HG03442 (cell line): ENCODE data around the gene ARHGAP40.

Experiments used
- ATAC-seq: cut with Tn5 transposase; IDR thresholded peaks from one replicate; pipeline ENCODE4 v1.9.1; 2021; ENCODE audit warnings: mild to moderate bottlenecking, moderate library complexity; ENCODE audit not compliant: unreplicated experiment

Gene ARHGAP40

DNA sequence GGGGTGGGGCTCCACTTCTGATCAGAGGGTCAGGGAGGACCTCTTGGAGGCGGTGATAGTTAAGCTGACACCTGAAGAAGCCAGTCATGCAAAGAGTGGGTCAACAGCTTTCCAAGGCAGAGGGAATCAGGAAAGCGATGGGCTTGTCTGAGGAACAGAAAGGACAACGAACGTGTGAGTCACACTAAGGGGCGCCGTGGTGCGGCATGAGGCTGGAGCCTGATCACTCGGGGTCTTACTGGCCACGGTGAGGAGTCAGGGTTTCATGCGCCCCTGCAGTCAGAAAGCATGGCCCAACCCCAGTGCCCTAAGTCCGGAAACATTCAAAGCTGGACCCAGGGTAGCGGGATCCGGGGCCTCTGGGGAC is 72.1 kb downstream of the ARHGAP40 start:
- no peak for ATAC-seq

DNA sequence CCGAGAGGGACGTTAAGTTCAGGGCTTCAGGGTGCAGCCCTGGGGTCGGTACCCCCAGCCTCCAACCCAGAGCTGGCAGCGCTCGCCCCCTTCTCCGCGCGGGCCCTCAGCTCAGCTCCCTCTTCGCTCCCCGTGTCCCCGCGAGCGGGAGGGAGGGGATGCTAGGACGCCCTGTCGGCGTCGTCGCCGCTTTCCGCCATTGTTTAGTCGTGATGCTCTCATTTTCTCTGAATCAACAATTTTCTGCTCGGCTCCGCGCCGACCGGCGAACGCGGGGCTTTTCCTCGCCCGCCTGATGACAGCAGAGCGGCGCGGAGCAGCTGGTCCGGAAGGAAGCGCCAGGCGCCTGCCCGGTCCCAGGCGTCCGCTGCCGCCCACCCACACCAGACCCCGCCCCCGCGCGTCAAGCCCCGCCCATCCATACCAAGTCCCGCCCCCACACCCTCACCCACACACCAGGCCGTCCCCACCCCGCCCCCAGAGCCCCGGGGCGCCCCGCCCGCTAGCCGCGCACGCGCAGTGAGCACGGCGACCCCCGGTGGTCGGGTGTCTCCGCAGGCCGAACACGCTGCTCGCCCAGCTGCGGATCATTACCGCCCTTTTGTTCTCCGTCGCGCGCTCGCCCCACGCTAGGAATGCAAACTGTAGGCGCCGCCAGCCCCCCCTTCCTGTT is 72.6 kb downstream of the ARHGAP40 start:
- ATAC-seq: peak; percentile 70

GRCh38 chr20:38674765-38675133 is 73.1 kb downstream of the ARHGAP40 start:
- ATAC-seq: no peak

DNA sequence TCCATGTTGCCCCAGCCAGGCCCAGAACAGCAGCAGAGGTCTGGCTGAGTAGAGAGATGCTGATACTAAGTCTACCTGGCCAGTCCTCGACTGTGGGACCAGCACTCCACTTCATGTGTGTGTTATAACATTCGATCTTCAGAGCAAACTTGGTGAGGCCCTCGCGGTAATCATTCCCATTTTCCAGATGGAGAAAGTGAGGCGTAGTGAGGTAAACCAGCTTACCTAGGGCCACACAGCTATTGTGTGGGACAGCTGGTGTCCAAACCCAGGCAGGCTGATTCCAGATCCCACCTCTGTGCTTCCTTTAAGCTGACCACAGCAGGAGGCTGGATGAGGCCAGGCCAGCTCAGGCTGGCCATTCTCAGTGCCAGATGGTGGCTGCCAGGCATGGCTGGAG is 75.0 kb downstream of the ARHGAP40 start:
- ATAC-seq: no peak

DNA sequence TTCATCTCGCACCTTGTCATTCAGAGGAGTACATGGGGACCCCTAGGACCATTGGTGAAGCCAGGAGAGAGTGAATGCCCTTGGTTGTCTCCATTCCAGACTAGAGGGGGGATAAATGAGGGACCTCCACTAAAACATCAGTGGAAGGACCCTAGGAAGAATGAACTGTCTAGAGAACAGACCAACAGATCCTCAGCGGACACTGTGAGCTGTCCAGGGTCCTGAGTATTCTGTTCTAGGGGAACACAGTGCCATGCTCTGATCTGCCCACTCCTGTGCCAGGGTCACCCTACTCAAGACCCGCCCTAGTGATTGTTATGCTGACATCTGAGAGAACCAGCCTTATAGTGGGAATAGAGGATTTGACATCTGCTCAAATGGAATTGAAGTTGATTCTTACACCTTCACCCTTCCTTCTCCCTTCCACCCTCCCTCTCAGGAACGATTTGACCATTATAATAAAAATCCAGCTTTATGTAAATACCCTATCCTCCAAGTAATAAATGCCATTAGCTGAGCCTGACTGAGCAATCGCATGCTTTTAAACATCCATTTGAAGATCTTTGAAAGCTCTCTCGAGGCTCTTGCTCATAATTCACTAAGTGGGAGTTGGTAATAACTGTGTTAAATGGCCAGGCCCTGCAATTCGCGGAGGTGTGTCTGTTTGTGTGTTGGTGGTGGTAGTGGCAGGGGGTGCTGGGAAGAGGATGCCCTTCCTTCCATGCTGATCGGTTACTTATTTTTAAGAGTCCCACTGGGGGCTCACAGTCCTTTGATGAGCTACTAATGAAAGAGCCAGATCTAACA is 79.1 kb downstream of the ARHGAP40 start:
- no peak for ATAC-seq

DNA sequence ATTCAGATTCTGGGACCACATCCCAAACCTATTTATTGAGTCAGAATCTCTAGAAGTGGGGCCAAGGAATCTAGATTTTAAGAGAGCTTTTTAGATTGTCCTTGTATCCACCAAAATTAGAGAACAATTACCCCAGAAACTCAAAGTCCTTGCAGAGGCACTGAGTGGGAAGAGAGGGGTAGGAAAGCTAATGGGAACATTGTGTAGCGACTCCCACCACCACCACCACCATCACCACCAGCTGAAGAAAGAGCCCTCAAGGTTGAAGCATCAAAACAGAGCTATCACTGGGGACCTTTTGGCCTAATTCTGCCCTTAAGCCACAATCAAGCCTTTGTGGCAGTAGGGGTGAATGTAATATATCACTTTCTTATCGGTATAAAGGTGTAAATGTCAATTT is 83.7 kb downstream of the ARHGAP40 start:
- no peak for ATAC-seq

GRCh38 chr20:38685853-38686473 is 84.4 kb downstream of the ARHGAP40 start:
- no peak for ATAC-seq

- no peak for ATAC-seq
These were observed 91.1 kb downstream of the ARHGAP40 start for GRCh38 chr20:38692436-38693411.

GRCh38 chr20:38697306-38697705 is 95.7 kb downstream of the ARHGAP40 start:
- ATAC-seq: no peak

DNA sequence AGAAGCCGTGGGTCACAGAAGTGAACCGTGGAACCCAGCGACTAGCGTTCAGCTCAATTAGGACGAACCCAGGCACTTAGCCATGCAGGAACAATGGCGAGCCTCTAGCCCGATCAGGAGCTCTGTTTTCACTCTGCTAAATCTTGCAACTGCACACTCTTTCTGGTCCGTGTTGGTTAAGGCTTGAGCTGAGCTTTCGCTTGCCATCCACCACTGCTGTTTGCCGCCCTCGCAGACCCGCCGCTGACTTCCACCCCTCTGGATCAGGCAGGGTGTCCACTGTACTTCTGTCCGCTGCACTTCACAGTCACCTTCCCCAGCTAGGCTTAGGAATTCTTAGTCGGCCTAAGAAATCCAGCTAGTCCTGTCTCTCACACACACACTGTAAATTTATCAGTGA is 96.9 kb downstream of the ARHGAP40 start:
- ATAC-seq: no peak

- no peak for ATAC-seq
These were observed 98.5 kb downstream of the ARHGAP40 start for GRCh38 chr20:38700141-38700540.
